IPS DF 19.7 (cell line): ENCODE measurements around the gene SOX30.

ENCODE experiments used
- DNase-seq: peaks from one replicate; pipeline ENCODE4 v3.0.0-alpha.2; 2013; ENCODE audit warnings: low read depth, low spot score

SOX30 gene

DNA sequence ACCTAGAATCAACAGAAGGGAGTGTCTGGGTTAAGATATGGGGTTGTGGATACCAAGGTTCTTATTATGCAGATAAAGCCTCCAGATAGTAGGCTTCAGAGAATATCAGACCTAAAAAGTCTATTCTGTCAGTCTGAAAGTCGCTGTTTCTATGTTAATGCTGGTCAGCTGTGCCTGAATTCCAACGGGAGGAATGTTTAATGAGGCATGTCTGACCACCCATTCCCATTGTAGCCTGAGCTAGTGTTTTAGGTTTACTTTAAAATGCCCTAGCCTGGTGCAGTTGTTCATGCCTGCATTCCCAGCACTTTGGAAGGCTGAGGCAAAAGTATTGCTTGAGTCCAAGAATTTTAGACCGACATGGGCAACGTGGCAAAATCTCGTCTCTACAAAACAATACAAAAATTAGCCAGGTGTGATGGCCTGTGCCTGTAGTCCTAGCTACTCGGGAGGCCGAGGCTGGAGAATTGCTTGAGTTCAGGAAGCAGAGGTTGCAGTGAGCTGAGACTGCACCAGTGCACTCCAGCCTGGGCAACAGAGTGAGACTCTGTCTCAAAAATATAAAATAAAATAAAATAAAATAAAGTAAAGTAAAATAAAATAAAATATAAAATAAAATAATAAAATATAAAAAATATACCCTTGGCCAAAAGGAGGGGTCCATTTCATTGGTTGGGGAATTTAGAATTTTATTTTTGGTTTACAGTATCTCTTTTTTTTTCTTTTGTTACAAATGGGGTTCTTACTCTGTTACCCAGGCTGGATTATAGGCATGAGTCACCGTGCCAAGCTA, 7.8 kb upstream of the SOX30 start:
- no peak for DNase-seq

DNA sequence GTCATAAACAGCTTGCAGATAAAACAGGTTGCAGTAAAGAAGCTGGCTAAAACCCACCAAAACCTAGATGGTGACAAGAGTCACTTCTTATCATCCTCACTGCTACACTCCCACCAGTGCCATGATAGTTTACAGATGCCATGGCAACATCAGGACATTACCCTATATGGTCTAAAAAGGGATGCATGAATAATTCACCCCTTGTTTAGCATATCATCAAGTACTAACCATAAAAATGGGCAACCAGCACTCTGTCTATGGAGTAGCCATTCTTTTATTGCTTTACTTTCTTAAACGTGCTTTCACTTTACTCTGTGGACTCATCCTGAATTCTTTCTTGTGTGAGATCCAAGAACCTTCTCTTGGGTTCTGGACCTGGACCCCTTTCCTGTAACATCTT, 6.7 kb upstream of the SOX30 start:
- DNase-seq: no peak

DNA sequence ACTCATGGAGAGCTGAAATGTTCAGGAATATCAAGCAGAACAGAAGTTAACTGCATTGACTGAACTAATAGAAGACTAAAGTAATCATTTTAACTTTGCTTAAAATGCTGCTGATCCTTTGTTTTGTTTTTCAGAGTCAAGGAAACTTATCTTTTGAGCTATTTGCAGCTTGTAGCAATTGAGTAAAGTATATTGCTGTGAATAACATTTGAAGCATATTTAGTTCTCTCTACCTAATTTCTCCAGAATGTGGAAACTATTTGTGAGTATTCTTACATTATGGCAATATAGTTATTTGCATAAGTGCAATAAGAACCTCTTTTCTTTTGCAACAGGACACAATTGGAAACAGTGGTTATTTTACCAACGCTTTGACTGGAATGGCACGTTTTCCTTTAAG, 5.3 kb upstream of the SOX30 start:
- DNase-seq: no peak

DNA sequence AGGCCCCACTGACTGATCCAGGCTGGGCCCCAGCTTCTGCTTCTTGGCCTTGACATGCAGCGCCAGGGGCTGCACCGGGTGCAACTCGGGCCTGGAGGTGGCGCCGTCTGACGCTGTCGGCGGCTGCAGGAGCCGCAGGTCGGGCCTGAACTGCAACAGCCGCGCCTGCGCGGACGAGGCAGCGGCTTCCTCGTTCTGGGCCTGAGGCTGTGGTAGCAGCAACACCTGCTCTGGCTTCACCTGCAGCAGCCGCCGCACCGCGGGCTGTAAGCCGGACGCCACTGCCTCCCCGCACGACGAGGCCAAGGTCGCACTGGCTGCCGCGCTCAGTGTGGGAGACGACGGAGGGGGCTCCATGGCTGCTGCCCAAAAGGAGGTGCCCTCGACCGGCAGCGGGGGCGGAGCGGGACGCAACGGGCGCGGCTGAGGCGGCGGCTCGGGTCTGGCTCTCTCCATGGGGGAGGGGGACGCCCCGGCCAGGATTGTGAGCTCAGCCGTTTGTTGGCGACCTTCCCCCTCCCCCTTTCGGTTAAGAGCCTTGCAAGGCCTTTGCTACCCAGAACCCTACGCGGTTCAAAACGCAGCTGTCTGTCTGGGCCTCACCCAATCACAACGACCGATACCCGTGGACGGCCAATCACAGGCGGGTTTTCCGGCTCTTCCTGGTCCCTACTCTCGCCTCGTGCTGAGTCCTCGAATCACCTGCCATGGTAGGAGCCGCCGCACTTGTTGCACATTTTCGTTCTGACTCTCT, 438 bp downstream of the SOX30 start:
- peak; percentile 75 for DNase-seq

DNA sequence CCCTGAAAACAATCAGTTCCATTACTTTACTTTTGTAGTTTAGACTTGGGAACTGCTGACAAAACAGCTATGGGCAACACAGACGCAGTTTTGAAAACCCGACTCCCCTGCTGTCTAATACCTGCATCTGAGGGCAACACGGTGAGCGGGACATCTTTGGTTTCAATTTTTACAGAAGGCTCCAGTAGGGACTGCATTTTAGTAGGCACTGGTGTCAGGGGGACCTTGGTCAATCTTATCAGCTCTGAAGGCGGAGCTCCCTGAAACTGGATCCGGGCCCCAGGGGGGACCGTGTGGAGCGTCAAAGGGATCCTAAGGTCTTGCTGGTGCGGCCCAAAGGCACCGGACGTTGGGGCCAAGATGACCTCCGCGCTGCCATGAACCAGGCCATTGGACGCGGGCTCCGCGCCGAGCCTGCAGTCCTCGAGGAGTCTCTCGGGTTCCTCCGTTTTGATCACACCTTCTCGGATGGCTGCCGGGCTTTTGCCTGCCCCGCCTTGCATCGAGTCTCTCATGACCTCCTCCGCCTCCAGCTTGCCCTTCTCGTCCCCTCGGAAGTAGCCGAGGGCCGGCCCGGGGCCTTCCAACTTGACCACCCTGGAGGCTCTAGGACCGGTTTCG, 1.1 kb downstream of the SOX30 start:
- DNase-seq: no peak

DNA sequence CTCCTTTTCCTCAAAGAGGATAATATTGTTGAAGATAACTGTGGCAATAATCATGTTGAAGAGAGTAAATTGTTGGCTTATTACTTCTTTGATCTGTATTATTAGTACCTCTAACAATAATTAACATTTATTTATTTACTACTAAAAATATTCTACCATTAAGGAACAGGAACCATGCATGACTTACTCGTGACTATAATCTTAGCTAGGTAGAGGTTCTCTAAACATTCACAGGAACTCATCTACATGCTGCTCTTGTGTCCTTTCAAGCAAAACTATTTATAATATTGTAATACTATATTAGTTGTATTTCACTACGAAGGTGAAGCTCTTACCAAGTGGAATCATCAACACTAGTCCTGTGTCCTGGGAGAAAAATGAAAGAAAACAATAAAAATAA, 3.1 kb downstream of the SOX30 start:
- DNase-seq: no peak

DNA sequence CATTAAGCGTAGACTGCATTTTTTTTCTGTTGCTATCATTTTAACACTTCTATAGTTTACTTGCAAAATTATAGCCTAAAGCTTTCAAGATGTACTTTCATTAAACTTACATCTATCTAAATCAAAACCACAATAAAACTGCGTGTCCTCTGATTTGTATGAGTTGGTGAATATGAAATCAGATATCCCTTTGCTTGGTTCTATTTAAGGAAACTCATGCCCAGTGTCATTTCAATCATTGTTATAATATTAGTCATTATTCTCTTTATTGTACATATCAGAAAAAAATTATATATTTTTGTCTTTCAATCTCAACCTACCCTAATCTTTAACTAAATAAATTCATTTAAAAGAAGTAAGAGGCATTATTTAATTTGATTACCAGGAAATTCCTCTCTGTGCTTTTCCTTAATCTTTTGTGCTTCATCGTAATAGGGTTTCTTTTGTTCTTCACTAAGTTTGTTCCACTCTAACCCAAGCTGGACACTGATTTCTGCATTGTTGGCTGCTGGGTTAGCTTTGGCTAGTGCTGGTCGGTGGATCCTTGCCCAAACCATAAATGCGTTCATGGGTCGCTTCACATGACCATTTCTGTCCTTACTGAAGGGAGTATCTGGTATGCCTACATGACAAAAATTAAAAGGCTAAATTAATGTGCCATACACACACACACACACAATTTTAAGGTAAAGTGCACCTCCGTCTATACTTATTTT, 3.8 kb downstream of the SOX30 start:
- DNase-seq: no peak

DNA sequence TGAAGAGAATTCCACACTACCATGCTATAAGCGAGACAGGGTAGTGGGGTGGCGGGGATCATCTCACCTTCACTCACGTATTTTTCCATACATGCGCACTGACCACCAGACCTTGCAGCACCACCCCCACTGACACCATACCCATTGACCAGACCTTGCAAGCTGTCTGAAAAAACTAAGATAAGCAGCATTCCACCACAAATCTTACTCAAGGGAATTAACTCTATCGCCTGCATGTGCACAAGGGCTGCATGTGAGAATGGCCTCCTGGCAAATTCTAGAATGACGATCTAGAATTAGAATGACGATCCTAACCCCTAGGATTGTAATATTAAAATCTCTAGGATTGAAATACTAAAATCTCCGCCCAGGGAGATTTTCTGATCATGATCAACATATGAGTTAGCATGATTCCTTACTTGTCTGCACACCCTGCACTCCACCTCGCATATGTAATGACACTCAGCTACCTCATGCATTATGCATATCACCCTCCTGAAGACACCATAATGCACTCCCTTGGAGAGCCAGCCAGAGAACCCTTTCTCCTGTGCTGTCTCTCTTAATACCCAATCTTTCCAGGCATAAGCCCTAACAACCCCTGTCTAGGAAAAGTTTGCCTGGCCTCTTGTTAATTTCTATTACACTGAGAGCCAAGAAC, 11.7 kb downstream of the SOX30 start:
- DNase-seq: no peak

DNA sequence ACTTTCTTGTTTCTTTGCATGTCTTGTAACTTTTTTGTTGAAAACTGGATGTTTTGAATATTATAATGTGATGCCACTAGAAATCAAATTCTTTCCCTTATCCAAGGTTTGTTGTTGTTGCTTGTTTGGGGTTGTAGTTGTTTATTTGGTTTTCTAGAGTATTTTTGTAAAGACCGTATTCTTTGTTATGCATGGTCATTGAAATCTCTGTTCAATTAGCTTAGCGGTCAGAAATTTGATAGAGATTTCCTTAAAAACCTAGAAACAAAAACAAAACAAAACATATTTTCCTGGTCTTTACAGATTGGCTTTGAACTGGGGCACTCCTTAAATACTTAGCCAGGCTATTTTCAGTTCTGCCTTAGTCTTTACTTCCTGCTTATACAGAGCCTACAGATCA, 21.9 kb downstream of the SOX30 start:
- no peak for DNase-seq

DNA sequence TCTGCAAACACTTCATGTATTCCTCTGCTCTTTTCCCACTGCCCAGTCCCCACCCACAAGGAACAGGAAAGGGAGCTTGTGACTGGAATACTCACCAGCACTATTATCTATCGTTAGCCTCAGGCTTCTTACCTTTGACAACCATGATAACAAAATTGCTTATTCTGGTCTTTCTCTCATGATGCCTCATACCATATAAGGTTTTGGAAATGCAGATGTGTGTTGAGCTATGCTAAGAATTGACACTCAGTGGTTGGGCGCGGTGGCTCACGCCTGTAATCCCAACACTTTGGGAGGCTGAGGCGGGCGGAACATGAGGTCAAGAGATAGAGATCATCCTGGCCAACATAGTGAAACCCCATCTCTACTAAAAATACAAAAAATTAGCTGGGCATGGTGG, 25.4 kb downstream of the SOX30 start:
- DNase-seq: no peak

DNA sequence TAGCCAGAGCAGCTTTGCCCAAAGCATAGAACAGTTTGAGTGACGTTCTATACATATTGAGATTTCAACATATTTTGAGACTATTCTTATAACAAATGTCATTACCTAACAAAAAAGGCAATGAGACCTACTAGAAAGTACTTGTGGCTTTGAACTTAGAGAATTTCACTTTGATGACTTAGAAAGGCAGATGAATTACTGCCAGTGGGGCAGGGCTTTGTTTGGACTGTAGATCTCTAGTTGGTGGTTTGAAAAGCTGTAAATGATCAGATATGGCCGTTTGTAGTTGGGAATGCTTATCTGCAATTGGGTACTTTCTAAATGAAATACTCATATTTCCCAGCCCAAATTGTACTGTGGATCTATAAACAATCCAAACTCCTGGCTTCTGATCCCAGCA, 28.1 kb downstream of the SOX30 start:
- DNase-seq: no peak

DNA sequence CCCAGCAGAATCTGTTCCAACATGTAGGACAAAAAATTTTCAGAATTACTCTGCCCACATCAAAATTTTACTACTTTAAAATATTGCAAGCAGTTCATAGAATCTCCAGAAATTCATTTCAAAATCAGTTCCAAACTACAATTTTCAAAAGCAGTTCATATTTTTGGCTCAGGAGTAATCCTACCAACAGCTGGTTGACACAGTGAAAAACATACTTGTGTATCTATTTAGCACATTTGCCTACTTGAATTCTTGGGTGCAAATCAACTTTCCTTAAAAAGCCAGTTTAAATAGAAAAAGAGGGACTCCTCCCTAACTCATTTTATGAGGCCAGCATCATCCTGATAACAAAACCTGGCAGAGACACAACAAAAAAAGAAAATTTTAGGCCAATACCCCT, 31.5 kb downstream of the SOX30 start:
- no peak for DNase-seq

DNA sequence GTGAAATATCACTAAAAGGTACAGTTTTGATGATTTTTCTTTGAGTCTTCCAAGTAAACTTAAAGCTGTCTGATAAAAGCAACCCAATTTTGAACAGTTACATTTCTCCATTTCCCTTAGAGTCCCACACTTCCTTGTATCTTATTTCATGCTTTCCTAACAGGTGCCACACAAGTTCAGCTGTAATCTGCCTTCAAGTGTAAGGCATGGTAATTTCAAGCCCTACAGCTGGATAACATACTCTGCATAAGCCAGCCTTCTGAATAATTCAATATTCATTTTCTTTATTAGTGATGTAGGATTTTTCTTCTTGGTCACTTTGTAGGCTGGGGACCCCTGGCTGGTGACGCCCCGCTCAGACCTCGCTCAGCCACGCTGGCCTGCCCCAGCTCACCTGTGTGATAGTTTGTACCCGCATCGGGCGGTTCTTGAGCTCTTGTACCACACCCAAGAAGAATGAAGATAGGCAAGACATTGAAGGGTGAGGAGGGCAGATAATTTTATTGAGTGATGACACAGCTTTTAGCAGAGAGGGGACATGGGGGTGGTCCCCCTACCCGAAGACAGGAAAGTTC, 34.0 kb downstream of the SOX30 start:
- no peak for DNase-seq

DNA sequence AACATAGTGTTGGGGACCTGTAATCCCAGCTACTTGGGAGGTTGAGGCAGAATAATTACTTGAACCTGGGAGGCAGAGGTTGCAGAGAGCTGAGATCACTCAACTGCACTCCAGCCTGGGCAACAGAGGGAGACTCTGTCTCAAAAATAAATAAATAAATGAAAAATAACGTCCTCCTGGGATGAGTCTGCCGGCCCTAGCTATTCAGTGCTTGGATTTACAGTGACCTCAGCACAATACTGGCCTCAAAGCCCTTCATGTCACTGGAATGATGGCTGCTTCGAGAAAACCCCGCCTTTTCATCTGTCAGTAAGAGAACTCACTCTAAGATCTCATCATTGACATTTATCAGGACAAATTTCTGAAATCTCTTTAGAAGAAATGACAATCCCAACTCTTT, 35.5 kb downstream of the SOX30 start:
- no peak for DNase-seq

DNA sequence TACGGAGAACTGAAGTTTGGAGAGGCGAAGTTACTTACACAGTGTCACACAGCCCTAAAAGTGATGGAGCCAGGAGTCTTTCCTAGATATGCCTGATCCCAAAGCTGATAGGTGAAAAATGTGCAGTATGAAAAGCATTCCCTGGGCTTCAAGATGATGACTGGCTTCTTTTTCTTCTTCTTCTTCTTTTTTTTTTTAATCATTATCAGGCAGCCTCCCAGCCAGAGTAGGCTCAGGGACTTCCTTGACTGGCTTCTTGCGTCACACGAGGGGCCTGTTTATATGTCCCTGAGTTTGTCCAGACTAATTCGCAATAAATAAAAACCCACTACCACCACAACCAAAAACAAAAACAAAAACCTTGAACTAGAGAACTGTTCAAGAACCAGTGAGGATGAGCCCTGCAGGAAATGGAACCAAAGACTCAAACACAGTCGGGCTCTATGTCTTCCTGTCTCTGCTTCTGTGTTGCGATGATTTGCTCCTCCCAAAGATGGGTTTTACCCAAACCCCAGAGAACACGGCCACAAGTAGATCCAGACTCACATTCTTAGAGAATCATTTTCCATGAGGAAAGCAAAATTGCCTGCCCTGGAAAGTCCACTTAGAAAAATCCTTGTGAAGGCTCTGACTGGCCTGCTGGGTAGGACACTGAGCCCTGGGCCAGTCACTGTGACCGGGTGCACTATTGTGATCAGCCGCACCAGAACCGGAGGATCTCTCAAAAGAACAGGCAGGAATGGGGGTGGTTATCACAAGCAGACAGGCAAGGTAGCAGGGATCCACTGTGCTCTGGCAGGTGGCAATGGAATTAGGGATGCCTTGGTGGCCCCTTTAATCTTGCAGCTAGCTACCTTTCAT, 38.6 kb downstream of the SOX30 start:
- no peak for DNase-seq

DNA sequence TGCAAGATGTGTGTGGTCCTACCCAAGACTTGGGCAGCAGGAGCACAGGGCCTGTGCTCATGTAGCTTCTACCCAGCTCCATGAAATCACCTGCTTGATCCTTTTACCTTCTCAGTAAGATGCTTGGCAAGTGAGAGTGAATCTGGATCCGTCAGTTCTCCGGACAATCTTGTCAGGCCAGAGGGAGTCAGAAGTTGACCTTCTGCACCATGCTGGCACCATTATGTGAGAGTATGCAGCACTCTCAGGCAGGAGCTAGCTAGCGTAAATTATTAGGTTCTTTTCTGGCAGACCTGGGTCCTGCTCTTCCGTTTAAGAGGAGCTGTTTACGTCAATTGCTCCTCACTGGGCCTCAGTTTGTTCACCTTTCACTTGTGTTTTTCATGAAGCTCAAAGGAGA, 39.7 kb downstream of the SOX30 start:
- no peak for DNase-seq

DNA sequence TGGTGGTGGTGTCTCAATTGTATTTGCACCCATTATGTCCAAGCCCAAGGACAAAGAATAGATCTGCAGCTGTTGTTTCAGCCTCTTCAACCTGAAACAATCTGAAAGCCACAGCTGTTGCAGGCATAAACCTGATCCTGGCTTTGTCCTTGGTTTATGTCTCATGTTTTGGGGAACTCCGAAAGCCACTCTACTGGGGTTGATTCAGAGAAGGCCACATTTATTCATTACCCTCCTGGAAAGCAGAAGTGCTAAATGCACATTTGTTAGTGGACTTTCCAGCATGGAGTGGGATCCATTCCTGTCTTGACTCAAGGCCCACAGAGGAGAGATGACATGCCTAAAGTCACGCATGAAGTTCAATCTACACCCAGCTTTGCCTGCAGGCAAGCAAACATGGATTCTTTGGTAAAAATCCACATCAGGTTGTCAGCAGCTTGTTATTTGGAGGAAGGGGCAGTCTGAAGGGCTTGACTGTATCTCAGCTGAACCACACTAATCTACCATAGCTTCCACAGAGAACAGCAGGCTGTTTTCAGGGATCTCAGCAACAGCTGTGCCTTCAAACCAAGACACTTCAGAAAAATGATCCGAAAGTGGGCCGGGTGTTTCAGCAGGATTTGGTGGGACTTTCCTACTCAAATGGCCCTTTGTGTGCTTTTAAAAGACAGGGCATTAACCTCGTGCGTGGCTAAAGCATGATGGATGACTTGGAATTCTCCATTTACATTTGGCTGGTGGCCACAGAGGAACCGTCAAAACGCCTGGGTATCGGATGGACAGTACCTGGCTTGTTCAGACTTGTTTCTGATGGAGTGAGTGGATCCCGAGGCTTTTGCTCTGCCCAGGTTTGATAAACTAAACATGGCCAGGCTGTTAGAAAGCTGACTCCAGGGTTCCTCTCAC, 40.4 kb downstream of the SOX30 start:
- DNase-seq: no peak

DNA sequence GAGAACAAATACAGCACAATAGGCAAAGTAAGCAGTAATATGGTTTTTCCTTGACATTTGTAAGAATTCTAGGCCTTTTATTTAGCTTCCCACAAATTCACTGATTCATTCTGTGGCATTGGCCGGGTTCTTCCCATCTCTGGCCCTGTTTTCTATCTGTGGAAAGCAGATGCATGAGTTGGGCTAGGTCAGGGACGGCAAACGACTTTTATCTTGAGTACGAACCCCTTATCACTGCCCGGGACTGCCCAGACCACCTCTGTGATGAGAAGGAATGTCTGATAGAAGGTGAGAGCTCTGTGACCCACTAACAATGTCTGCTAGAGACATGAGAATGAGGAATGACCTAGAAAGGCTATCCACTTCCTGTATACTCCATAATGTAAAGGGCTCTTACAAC, 41.2 kb downstream of the SOX30 start:
- DNase-seq: no peak

DNA sequence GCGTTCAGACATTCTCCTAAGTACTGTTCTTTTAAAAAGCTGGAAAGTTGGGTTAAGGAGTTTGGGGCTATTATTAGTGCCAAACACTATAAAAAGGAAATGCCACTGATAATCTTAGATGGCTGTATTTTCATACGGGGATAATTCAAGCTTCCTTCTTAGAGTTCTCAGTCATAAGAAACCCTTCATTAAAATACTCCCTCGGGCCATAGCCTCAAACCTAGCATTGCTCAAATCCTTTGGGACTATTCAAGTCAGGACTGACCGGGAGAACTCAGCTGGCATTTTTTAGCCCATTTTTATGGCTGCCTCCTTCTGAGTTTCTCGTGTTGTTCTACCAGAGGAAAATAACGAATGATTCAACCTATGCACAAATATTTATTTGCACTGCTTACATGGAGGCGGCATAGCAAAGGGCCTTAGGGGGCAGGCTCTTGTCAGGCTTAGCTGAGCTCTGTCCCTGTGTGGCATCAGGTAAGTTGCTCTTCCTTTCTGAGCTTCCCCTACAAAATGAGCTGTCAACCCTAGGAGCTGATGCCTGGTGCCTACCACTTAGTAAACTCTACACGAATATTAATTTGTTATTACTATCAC, 43.2 kb downstream of the SOX30 start:
- no peak for DNase-seq
